Activated T-helper 1 cell treated with anti-CD3 and anti-CD28 coated beads, Interleukin-12 subunit alpha, Interleukin-12 subunit beta, Interleukin-2, Interleukin-4 antibody, amounts not matched to agents 30 ng/mL and 10 ng/mL and 1 ng/mL, durations not matched to agents 14 hours and 24 hours and 36 hours (primary cell): ENCODE data around the gene CHST13. TPM values are rescaled to one million over a fixed set of nuclear protein-coding genes. Genes with fewer than 3 reads are reported as not detected.

ENCODE experiments used
- DNase-seq: peaks from one replicate; pipeline ENCODE4 v3.0.0; 2021; ENCODE audit warnings: low spot score
- H3K27ac Mint-ChIP-seq: one replicate; pipeline ENCODE4 v1.8.0; 2021; ENCODE audit warnings: mild to moderate bottlenecking, mixed read lengths
- H3K27me3 Mint-ChIP-seq: one replicate; pipeline ENCODE4 v1.8.0; 2022; ENCODE audit warnings: mild to moderate bottlenecking, moderate library complexity, mixed read lengths; ENCODE audit not compliant: insufficient read depth
- H3K36me3 Mint-ChIP-seq: one replicate; pipeline ENCODE4 v1.8.0; 2021; ENCODE audit warnings: low read depth, mixed read lengths
- H3K4me1 Mint-ChIP-seq: one replicate; pipeline ENCODE4 v1.8.0; 2021; ENCODE audit warnings: low read depth, mixed read lengths
- H3K4me3 Mint-ChIP-seq: one replicate; pipeline ENCODE4 v1.8.0; 2021; ENCODE audit warnings: mild to moderate bottlenecking, moderate library complexity, mixed read lengths
- H3K9me3 Mint-ChIP-seq: one replicate; pipeline ENCODE4 v1.8.0; 2021; ENCODE audit warnings: mixed read lengths
- intact Hi-C: fragments of 100-400 bp; cut with micrococcal nuclease; formaldehyde crosslinking; loops from one replicate; pipeline ENCODE4 v1.15.1; 2024
- total RNA-seq: library from RNA; stranded (reverse); gene quantifications from 2 replicates; pipeline ENCODE4 v1.2.3, GENCODE V29; 2022

The CHST13 gene
- total RNA-seq, 1 donor from 2014 or later: not detected

- DNase-seq: no peak
- intact Hi-C loops: no loop called here
- no peaks in the 10 kb centered on the region for H3K36me3 Mint-ChIP-seq
- peaks cover 4% of the 10 kb centered on the region for H3K27me3 Mint-ChIP-seq
- no peak overlapping the region for H3K4me3 Mint-ChIP-seq
- H3K4me1 Mint-ChIP-seq: peaks cover 11% of the 10 kb centered on the region
- no peaks in the 10 kb centered on the region for H3K9me3 Mint-ChIP-seq
- no peak overlapping the region for H3K27ac Mint-ChIP-seq
Observed at GRCh38 chr3:126482503-126483255, 41.3 kb upstream of the CHST13 start.

- no peak overlapping the region for H3K27ac Mint-ChIP-seq
- intact Hi-C loops: no loop called here
- no peaks in the 10 kb centered on the region for H3K36me3 Mint-ChIP-seq
- H3K4me1 Mint-ChIP-seq: peaks cover 11% of the 10 kb centered on the region
- DNase-seq: no peak
- no peaks in the 10 kb centered on the region for H3K9me3 Mint-ChIP-seq
- H3K27me3 Mint-ChIP-seq: peaks cover 4% of the 10 kb centered on the region
- H3K4me3 Mint-ChIP-seq: no peak overlapping the region
Observed at GRCh38 chr3:126483321-126483761, 40.6 kb upstream of the CHST13 start.

- no peaks in the 10 kb centered on the region for H3K36me3 Mint-ChIP-seq
- no peak for DNase-seq
- H3K4me3 Mint-ChIP-seq: no peak overlapping the region
- intact Hi-C loops: no loop called here
- H3K27me3 Mint-ChIP-seq: peaks cover 4% of the 10 kb centered on the region
- H3K4me1 Mint-ChIP-seq: peaks cover 11% of the 10 kb centered on the region
- no peak overlapping the region for H3K27ac Mint-ChIP-seq
- H3K9me3 Mint-ChIP-seq: no peaks in the 10 kb centered on the region
Observed at GRCh38 chr3:126484148-126484547, 39.8 kb upstream of the CHST13 start.

GRCh38 chr3:126484662-126485061 lies 39.3 kb upstream of the CHST13 start:
- Mint-ChIP-seq H3K27me3 (peaks cover 4% of the 10 kb centered on the region), H3K4me3 (no peak overlapping the region), H3K27ac (no peak overlapping the region), H3K9me3 (no peaks in the 10 kb centered on the region), H3K36me3 (no peaks in the 10 kb centered on the region), H3K4me1 (peaks cover 11% of the 10 kb centered on the region)
- DNase-seq: no peak
- intact Hi-C loops: no loop called here

- DNase-seq: no peak
- Mint-ChIP-seq H3K4me3 (no peak overlapping the region), H3K36me3 (no peaks in the 10 kb centered on the region), H3K4me1 (peaks cover 11% of the 10 kb centered on the region), H3K27me3 (peaks cover 4% of the 10 kb centered on the region), H3K9me3 (no peaks in the 10 kb centered on the region), H3K27ac (no peak overlapping the region)
- intact Hi-C loops: no loop called here
Observed at GRCh38 chr3:126485176-126485897, 38.6 kb upstream of the CHST13 start.

- no peaks in the 10 kb centered on the region for H3K9me3 Mint-ChIP-seq
- peaks cover 11% of the 10 kb centered on the region for H3K4me1 Mint-ChIP-seq
- no peak overlapping the region for H3K4me3 Mint-ChIP-seq
- no peaks in the 10 kb centered on the region for H3K36me3 Mint-ChIP-seq
- intact Hi-C loops: no loop called here
- peak overlapping the region; percentile 34 for H3K27ac Mint-ChIP-seq
- no peak for DNase-seq
- H3K27me3 Mint-ChIP-seq: peaks cover 2% of the 10 kb centered on the region
Observed at GRCh38 chr3:126485956-126486355, 38.0 kb upstream of the CHST13 start.

GRCh38 chr3:126486360-126486847 lies 37.6 kb upstream of the CHST13 start:
- Mint-ChIP-seq H3K27me3 (peaks cover 2% of the 10 kb centered on the region), H3K4me1 (peaks cover 11% of the 10 kb centered on the region), H3K9me3 (no peaks in the 10 kb centered on the region), H3K36me3 (no peaks in the 10 kb centered on the region), H3K27ac (peak overlapping the region; percentile 34), H3K4me3 (peak overlapping the region; percentile 22)
- intact Hi-C loops: no loop called here
- DNase-seq: no peak

GRCh38 chr3:126487151-126487771 lies 36.7 kb upstream of the CHST13 start:
- Mint-ChIP-seq H3K27me3 (peaks cover 2% of the 10 kb centered on the region), H3K4me1 (peaks cover 11% of the 10 kb centered on the region), H3K27ac (peak overlapping the region; percentile 72), H3K36me3 (no peaks in the 10 kb centered on the region), H3K4me3 (no peak overlapping the region), H3K9me3 (no peaks in the 10 kb centered on the region)
- intact Hi-C loops: no loop called here
- no peak for DNase-seq

GRCh38 chr3:126488185-126488584 lies 35.8 kb upstream of the CHST13 start:
- H3K36me3 Mint-ChIP-seq: no peaks in the 10 kb centered on the region
- no peaks in the 10 kb centered on the region for H3K9me3 Mint-ChIP-seq
- H3K4me1 Mint-ChIP-seq: peaks cover 11% of the 10 kb centered on the region
- intact Hi-C loops: no loop called here
- peaks cover 2% of the 10 kb centered on the region for H3K27me3 Mint-ChIP-seq
- H3K4me3 Mint-ChIP-seq: no peak overlapping the region
- DNase-seq: no peak
- H3K27ac Mint-ChIP-seq: no peak overlapping the region

- Mint-ChIP-seq H3K36me3 (no peaks in the 10 kb centered on the region), H3K4me1 (peaks cover 11% of the 10 kb centered on the region), H3K27ac (no peak overlapping the region), H3K9me3 (no peaks in the 10 kb centered on the region), H3K4me3 (no peak overlapping the region), H3K27me3 (no peaks in the 10 kb centered on the region)
- intact Hi-C loops: no loop called here
- DNase-seq: no peak
Observed at GRCh38 chr3:126488886-126489569, 34.9 kb upstream of the CHST13 start.

GRCh38 chr3:126490619-126491018 lies 33.3 kb upstream of the CHST13 start:
- Mint-ChIP-seq H3K27me3 (no peaks in the 10 kb centered on the region), H3K27ac (no peak overlapping the region), H3K4me3 (no peak overlapping the region), H3K36me3 (no peaks in the 10 kb centered on the region), H3K9me3 (no peaks in the 10 kb centered on the region), H3K4me1 (peaks cover 11% of the 10 kb centered on the region)
- intact Hi-C loops: no loop called here
- no peak for DNase-seq

GRCh38 chr3:126491221-126492013 lies 32.5 kb upstream of the CHST13 start:
- Mint-ChIP-seq H3K27ac (no peak overlapping the region), H3K4me1 (peaks cover 9% of the 10 kb centered on the region), H3K27me3 (no peaks in the 10 kb centered on the region), H3K36me3 (no peaks in the 10 kb centered on the region), H3K4me3 (no peak overlapping the region), H3K9me3 (no peaks in the 10 kb centered on the region)
- intact Hi-C loops: no loop called here
- no peak for DNase-seq
